ENCODE results near the gene SIK2. TPM values are rescaled to one million over a fixed set of nuclear protein-coding genes. Genes with fewer than 3 reads are reported as not detected.

SIK2 gene
- total and polyA plus RNA-seq, 10 donors = 1.7 to 23.8 (median 14.9) TPM

GRCh38 chr11:111601636-111601978, 642 bp upstream of the SIK2 start:
- peak overlapping the region; percentile 76 to 92 (median 86) for H3K4me3 ChIP-seq
- TF ChIP-seq POLR2A (IDR thresholded peaks at IDR 0.05) = no peak
- TF ChIP-seq, protein P1, sequence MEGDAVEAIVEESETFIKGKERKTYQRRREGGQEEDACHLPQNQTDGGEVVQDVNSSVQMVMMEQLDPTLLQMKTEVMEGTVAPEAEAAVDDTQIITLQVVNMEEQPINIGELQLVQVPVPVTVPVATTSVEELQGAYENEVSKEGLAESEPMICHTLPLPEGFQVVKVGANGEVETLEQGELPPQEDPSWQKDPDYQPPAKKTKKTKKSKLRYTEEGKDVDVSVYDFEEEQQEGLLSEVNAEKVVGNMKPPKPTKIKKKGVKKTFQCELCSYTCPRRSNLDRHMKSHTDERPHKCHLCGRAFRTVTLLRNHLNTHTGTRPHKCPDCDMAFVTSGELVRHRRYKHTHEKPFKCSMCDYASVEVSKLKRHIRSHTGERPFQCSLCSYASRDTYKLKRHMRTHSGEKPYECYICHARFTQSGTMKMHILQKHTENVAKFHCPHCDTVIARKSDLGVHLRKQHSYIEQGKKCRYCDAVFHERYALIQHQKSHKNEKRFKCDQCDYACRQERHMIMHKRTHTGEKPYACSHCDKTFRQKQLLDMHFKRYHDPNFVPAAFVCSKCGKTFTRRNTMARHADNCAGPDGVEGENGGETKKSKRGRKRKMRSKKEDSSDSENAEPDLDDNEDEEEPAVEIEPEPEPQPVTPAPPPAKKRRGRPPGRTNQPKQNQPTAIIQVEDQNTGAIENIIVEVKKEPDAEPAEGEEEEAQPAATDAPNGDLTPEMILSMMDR (IDR thresholded peaks at IDR 0.05 in 8 of 11, conservative IDR thresholded peaks at IDR 0.05 in 3 of 11) = no peak
- no peak for DNase-seq

DNA sequence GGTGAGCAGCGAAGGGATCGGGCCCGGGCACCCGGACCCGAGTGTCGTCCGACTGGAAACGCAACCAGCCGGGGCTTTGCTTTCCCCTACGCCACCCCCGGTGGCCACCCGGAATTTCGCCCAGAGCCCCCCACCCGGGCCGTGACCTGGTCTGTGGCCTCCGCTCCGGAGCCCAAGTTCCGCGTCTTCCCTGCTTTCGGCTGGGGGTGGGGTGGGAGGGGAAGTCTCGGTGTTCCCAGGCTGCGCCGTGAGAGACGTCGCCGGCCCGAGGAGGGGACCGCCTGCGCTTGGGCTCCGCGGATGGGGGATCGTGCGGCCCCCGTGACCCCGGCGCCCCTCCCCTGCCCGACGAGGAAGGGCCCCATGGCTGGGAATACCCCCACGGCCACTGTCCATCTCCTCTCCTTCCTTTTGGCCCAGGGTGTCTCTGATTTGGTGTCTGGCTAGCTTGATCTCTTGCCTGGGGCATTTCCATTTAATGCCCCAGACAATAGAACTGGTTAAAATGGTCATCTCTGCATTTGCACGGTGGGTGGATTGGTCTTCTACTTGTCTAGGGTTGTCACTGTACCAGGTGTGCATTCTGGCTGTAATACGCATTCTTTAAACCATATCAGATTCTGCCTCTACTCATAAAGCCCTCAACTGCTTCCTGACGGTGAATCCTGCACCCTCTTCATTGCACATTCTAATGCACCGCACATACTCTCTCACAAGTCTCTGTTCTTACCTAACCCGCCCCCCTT, 789 bp downstream of the SIK2 start:
- Histone ChIP-seq H3K27me3 (replicated peaks in 1 of 7) (no peaks in the 10 kb centered on the region), H3K36me3 (no peaks in the 10 kb centered on the region), H3K27ac (peak overlapping the region; percentile 79 to 95 (median 92)), H3K4me1 (peaks cover 8 to 55% (median 31%) of the 10 kb centered on the region in 6 donors), H3K4me3 (peak overlapping the region; percentile 76 to 92 (median 86)), H3K9me3 (no peaks in the 10 kb centered on the region)
- whole genome bisulfite sequencing, 5 donors = 0 to 1% (median 0%) methylated on average over 22 to 44 of the region's 44 CpGs
- DNase-seq = no peak
- intact Hi-C loops (cut with DNase I; ENCODE audit: low total_unique reads) = loop anchor here (5.0 kb wide), 1 partner anchor 174 kb away; no protein-coding TSS in a partner anchor
- no peak for TF ChIP-seq POLR2A (IDR thresholded peaks at IDR 0.05)

More at GRCh38 chr11:111601636-111601978, 642 bp upstream of the SIK2 start:
- Histone ChIP-seq H3K9me3 (no peaks in the 10 kb centered on the region), H3K27me3 (replicated peaks in 1 of 7) (no peaks in the 10 kb centered on the region), H3K4me1 (peaks cover 8 to 47% (median 31%) of the 10 kb centered on the region in 6 donors), H3K27ac (peak overlapping the region; percentile 5 to 95 (median 92)), H3K36me3 (no peaks in the 10 kb centered on the region)
- intact Hi-C loops (cut with DNase I; ENCODE audit: low total_unique reads) = loop anchor here (5.0 kb wide), 1 partner anchor 176 kb away; no protein-coding TSS in a partner anchor
- WGBS, 5 donors = 14 to 27% (median 25%) methylated on average over 9 of the region's 9 CpGs

GRCh38 chr11:111603611-111604130, 1.4 kb downstream of the SIK2 start:
- H3K27ac ChIP-seq = peak overlapping the region in 7 of 8 donors; percentile 89 to 95 (median 93)
- TF ChIP-seq, protein P1 (IDR thresholded peaks at IDR 0.05 in 8 of 11, conservative IDR thresholded peaks at IDR 0.05 in 3 of 11) = no peak
- TF ChIP-seq POLR2A (IDR thresholded peaks at IDR 0.05) (no peak), POLR2AphosphoS5 (IDR thresholded peaks at IDR 0.05) (no peak)
- H3K36me3 ChIP-seq = no peaks in the 10 kb centered on the region
- H3K4me1 ChIP-seq = peaks cover 8 to 55% (median 31%) of the 10 kb centered on the region in 6 donors
- peak overlapping the region; percentile 76 to 92 (median 86) for H3K4me3 ChIP-seq
- no peaks in the 10 kb centered on the region for H3K27me3 ChIP-seq (replicated peaks in 1 of 7)
- intact Hi-C loops (cut with DNase I; ENCODE audit: low total_unique reads) = loop anchor here (5.0 kb wide), 1 partner anchor 174 kb away; no protein-coding TSS in a partner anchor
- 11 to 14% (median 13%) methylated on average over 7 of the region's 7 CpGs for WGBS, 5 donors
- no peak for DNase-seq
- H3K9me3 ChIP-seq = no peaks in the 10 kb centered on the region

GRCh38 chr11:111604392-111605009, 2.3 kb downstream of the SIK2 start:
- H3K36me3 ChIP-seq = no peaks in the 10 kb centered on the region
- no peaks in the 10 kb centered on the region for H3K27me3 ChIP-seq (replicated peaks in 1 of 7)
- 40 to 52% (median 45%) methylated on average over 9 of the region's 9 CpGs for WGBS, 5 donors
- no peak for DNase-seq
- peaks cover 8 to 55% (median 31%) of the 10 kb centered on the region in 6 donors for H3K4me1 ChIP-seq
- H3K9me3 ChIP-seq = no peaks in the 10 kb centered on the region
- H3K27ac ChIP-seq = peak overlapping the region in 2 of 8 donors; percentile 93 to 94
- TF ChIP-seq, protein P1 (IDR thresholded peaks at IDR 0.05 in 8 of 11, conservative IDR thresholded peaks at IDR 0.05 in 3 of 11) = peak in 7 of 11 experiments; percentile 42 to 59 (median 47)
- TF ChIP-seq POLR2A (IDR thresholded peaks at IDR 0.05) = no peak
- no peak for TF ChIP-seq POLR2AphosphoS5 (IDR thresholded peaks at IDR 0.05)
- H3K4me3 ChIP-seq = peak overlapping the region in 4 of 8 donors; percentile 80 to 92 (median 87)
- intact Hi-C loops (cut with DNase I; ENCODE audit: low total_unique reads) = loop anchor here (5.0 kb wide), 1 partner anchor 173 kb away; no protein-coding TSS in a partner anchor

Data from spleen (tissue), 11 donors.